ENCODE measurements around the gene ACRV1.

The ACRV1 gene

GRCh38 chr11:125694951-125695350 is 14.3 kb upstream of the ACRV1 start:
- DNase-seq (ENCODE audit: low read depth) = no peak
- H3K4me3 ChIP-seq (ENCODE audit: control insufficient read depth, low read depth, low read length) = no peak overlapping the region
- no peak for TF ChIP-seq CTCF (IDR thresholded peaks at IDR 0.05; ENCODE audit: control insufficient read depth, insufficient read depth, low read depth, low read length, missing control alignments)

GRCh38 chr11:125692887-125693286 is 12.2 kb upstream of the ACRV1 start:
- DNase-seq (ENCODE audit: low read depth) = no peak
- no peak overlapping the region for H3K4me3 ChIP-seq (ENCODE audit: control insufficient read depth, low read depth, low read length)
- no peak for TF ChIP-seq CTCF (IDR thresholded peaks at IDR 0.05; ENCODE audit: control insufficient read depth, insufficient read depth, low read depth, low read length, missing control alignments)

GRCh38 chr11:125690006-125690405 is 9.4 kb upstream of the ACRV1 start:
- TF ChIP-seq CTCF (IDR thresholded peaks at IDR 0.05; ENCODE audit: control insufficient read depth, insufficient read depth, low read depth, low read length, missing control alignments) = no peak
- H3K4me3 ChIP-seq (ENCODE audit: control insufficient read depth, low read depth, low read length) = no peak overlapping the region
- DNase-seq (ENCODE audit: low read depth) = no peak

GRCh38 chr11:125689274-125689859 is 8.7 kb upstream of the ACRV1 start:
- H3K4me3 ChIP-seq (ENCODE audit: control insufficient read depth, low read depth, low read length) = no peak overlapping the region
- TF ChIP-seq CTCF (IDR thresholded peaks at IDR 0.05; ENCODE audit: control insufficient read depth, insufficient read depth, low read depth, low read length, missing control alignments) = no peak
- no peak for DNase-seq (ENCODE audit: low read depth)

GRCh38 chr11:125688632-125689031 is 8.0 kb upstream of the ACRV1 start:
- TF ChIP-seq CTCF (IDR thresholded peaks at IDR 0.05; ENCODE audit: control insufficient read depth, insufficient read depth, low read depth, low read length, missing control alignments) = no peak
- no peak overlapping the region for H3K4me3 ChIP-seq (ENCODE audit: control insufficient read depth, low read depth, low read length)
- DNase-seq (ENCODE audit: low read depth) = no peak

GRCh38 chr11:125688066-125688465 is 7.4 kb upstream of the ACRV1 start:
- DNase-seq (ENCODE audit: low read depth) = no peak
- no peak overlapping the region for H3K4me3 ChIP-seq (ENCODE audit: control insufficient read depth, low read depth, low read length)
- no peak for TF ChIP-seq CTCF (IDR thresholded peaks at IDR 0.05; ENCODE audit: control insufficient read depth, insufficient read depth, low read depth, low read length, missing control alignments)

- no peak for TF ChIP-seq CTCF (IDR thresholded peaks at IDR 0.05; ENCODE audit: control insufficient read depth, insufficient read depth, low read depth, low read length, missing control alignments)
- no peak for DNase-seq (ENCODE audit: low read depth)
- no peak overlapping the region for H3K4me3 ChIP-seq (ENCODE audit: control insufficient read depth, low read depth, low read length)
These were observed 4.6 kb upstream of the ACRV1 start for GRCh38 chr11:125685228-125685627.
